GM12891 (cell line): ENCODE measurements around the gene DAO.

Experiments used
- POLR2A ChIP-seq: IDR thresholded peaks from 2 replicates; pipeline ENCODE4 v1.6.1; 2011; ENCODE audit warnings: low read depth, low read length, control low read depth
- POLR2AphosphoS5 ChIP-seq: IDR thresholded peaks from 2 replicates; pipeline ENCODE4 v1.6.1; 2011; ENCODE audit warnings: low read depth, low read length, control low read depth
- TAF1 ChIP-seq: IDR thresholded peaks from 2 replicates; pipeline ENCODE4 v1.6.1; 2011; ENCODE audit warnings: low read depth, low read length, control low read depth

DNA sequence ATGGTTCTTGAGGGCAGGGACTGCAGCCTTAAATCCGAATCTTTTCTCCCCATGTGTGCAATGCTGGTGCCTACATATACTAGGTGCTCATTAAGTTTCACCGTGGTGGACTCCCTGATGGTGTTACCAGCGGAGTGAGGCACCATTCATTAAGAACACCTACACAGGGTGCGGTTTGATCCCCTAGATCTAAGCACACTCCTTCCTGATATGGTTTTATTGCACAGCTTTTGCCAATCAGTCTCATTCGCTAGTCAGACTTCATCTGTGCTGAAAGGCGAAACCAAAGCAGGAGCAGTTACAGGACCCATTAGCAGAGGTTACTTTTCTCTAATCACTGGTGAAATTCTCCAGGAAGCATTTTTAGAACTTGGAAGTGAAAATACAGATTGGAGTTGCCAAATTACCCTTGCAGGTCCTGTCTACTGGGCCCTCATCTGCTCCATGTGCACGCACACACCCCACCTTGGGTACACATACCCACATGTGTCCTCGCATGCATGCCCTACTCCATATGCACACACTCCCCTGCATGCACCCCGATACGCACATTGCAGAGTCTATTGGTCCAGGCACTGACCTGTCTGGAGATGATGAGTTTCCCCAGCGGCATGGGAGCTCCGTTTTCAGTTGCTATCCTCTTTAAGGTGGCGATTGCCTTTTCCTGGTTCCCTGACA lies 58.5 kb downstream of the DAO start:
- no peak for TF ChIP-seq POLR2A
- no peak for TF ChIP-seq POLR2AphosphoS5
- no peak for TF ChIP-seq TAF1
